HG03432 (cell line): ENCODE measurements around the gene TESK1.
A peak's percentile ranks its signal among the peaks of the same experiment; 100 is the strongest.
"Not testable (repeated sequence)": the region's sequence is repeated elsewhere in the genome, so short reads cannot be mapped to it uniquely, and the experiment has no call there.

Experiments
- ATAC-seq: cut with Tn5 transposase; IDR thresholded peaks from one replicate; pipeline ENCODE4 v1.9.1; 2021; ENCODE audit warnings: mild to moderate bottlenecking, moderate library complexity; ENCODE audit not compliant: unreplicated experiment

The TESK1 gene

GRCh38 chr9:35579130-35579529 is 25.9 kb upstream of the TESK1 start:
- ATAC-seq, result no peak

- ATAC-seq, result not testable (repeated sequence)
These were observed 25.3 kb upstream of the TESK1 start for GRCh38 chr9:35579659-35580227.

GRCh38 chr9:35583521-35583920 is 21.5 kb upstream of the TESK1 start:
- not testable (repeated sequence) for ATAC-seq

GRCh38 chr9:35584681-35585080 is 20.4 kb upstream of the TESK1 start:
- not testable (repeated sequence) for ATAC-seq

GRCh38 chr9:35588506-35588905 is 16.6 kb upstream of the TESK1 start:
- not testable (repeated sequence) for ATAC-seq

- ATAC-seq, result no peak
These were observed 11.5 kb upstream of the TESK1 start for GRCh38 chr9:35593581-35593980.

- no peak for ATAC-seq
These were observed 10.6 kb upstream of the TESK1 start for GRCh38 chr9:35594471-35594870.

- ATAC-seq, result not testable (repeated sequence)
These were observed 8.2 kb upstream of the TESK1 start for GRCh38 chr9:35596907-35597306.

- ATAC-seq, result no peak
These were observed 6.0 kb upstream of the TESK1 start for GRCh38 chr9:35598866-35599590.

GRCh38 chr9:35599763-35600604 is 5.1 kb upstream of the TESK1 start:
- no peak for ATAC-seq

- peak; percentile 0 for ATAC-seq
These were observed 1.5 kb upstream of the TESK1 start for GRCh38 chr9:35603506-35603985.

GRCh38 chr9:35603986-35604577 is 980 bp upstream of the TESK1 start:
- peak; percentile 86 for ATAC-seq

GRCh38 chr9:35605351-35606137 is 482 bp downstream of the TESK1 start:
- peak; percentile 8 for ATAC-seq

- ATAC-seq, result no peak
These were observed 1.1 kb downstream of the TESK1 start for GRCh38 chr9:35606138-35606504.

GRCh38 chr9:35606726-35607125 is 1.7 kb downstream of the TESK1 start:
- no peak for ATAC-seq

GRCh38 chr9:35608221-35608620 is 3.2 kb downstream of the TESK1 start:
- no peak for ATAC-seq

- no peak for ATAC-seq
These were observed 4.1 kb downstream of the TESK1 start for GRCh38 chr9:35609001-35609819.

- ATAC-seq, result no peak
These were observed 4.7 kb downstream of the TESK1 start for GRCh38 chr9:35609820-35610163.

- peak; percentile 76 for ATAC-seq
These were observed 6.3 kb downstream of the TESK1 start for GRCh38 chr9:35611230-35611797.
